GM12872 (cell line): ENCODE measurements around the gene NAV2.

Experiments
- TF ChIP-seq, protein P1 (sequence below): IDR thresholded peaks from 3 replicates; pipeline ENCODE4 v1.5.1; 2011; ENCODE audit warnings: low read depth, mild to moderate bottlenecking, low read length, moderate library complexity; ENCODE audit not compliant: insufficient read depth

NAV2 gene

DNA sequence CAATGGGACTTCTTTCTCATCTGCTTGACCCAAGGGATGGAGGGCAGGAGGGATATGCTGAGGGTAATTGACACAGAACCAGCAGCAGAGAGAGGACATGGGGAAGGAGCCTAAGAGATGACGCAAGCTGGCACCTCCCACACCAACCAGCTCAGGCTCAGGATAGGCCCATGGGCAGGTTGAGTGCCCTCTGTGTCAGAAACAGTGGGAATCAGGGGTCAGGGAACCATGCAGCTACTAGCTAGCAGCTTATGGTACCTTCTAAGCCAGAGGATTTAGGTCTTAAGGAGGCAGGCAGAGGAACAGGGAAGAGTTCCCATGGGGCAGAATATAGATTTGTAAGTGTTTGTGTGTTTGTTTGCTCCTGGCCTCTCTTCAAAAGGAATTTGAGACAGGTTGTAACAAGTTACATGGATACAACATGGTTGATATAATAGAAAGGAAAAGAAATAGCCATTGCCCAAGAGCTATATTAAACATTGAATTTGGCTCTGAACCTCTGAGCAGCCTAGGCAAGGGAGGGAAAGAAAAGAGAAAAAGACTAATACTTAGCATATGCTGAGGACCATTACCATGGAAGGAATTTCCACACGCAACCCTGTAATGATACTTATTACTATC lies 39.9 kb upstream of the NAV2 start:
- TF ChIP-seq, protein P1, sequence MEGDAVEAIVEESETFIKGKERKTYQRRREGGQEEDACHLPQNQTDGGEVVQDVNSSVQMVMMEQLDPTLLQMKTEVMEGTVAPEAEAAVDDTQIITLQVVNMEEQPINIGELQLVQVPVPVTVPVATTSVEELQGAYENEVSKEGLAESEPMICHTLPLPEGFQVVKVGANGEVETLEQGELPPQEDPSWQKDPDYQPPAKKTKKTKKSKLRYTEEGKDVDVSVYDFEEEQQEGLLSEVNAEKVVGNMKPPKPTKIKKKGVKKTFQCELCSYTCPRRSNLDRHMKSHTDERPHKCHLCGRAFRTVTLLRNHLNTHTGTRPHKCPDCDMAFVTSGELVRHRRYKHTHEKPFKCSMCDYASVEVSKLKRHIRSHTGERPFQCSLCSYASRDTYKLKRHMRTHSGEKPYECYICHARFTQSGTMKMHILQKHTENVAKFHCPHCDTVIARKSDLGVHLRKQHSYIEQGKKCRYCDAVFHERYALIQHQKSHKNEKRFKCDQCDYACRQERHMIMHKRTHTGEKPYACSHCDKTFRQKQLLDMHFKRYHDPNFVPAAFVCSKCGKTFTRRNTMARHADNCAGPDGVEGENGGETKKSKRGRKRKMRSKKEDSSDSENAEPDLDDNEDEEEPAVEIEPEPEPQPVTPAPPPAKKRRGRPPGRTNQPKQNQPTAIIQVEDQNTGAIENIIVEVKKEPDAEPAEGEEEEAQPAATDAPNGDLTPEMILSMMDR: no peak

DNA sequence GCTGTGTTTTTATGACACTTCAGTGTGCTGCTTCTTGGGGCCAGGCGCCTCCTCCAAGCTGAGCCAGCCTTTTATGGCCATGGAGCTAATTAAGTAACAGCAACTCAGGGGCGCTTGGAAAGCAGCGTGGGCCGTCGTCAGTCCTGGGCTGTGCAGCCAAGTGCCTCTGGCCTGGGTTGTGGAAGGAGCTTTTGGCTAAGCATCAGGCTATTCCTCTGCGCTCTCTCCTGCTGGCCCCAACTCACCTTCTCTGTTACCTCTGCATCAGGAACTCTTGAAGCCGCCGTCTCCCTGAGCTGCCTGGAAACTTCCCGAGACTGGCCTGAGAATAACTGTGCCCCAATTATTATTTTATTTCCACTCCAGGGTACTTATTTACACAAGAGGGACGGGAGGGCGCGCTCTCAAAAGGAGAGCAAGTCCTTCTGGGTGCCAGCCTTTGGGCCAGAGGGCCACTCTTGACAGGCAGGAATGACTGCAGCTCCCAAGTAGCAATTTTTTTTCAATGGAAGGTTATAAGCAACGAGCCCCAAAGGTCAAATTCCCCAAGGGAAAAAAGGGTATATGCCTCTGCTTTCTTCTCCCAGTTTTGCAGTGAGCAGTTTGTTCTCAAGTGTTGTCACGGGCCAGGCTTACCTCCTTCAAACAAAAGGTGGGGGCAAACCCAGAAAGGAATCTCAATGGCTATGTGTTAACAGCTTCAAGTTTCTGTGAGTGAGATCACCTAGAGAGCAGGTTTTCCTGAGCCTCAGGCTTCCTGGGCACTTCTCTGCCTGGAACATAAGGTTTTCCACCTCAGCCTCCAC lies 38.5 kb upstream of the NAV2 start:
- TF ChIP-seq, protein P1: no peak

DNA sequence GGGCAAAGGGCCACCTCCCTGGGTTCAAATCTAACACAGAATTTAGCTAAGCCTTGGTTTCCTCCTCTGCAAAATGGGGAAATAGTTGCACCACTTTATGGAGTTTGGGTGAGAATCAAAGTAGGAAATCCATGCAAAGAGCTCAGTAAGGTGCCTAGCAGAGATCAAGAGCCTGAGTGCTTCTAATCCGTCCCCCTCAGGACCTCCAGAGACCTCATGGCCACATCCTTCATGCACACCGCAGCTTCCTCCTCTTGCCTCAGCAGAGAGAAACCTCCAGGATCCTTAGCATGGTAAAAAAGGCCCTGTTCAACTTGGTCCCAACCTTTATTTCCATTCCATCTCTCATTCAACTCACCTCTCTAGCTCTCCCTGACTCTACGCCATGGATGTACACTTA lies 37.8 kb upstream of the NAV2 start:
- TF ChIP-seq, protein P1: no peak

DNA sequence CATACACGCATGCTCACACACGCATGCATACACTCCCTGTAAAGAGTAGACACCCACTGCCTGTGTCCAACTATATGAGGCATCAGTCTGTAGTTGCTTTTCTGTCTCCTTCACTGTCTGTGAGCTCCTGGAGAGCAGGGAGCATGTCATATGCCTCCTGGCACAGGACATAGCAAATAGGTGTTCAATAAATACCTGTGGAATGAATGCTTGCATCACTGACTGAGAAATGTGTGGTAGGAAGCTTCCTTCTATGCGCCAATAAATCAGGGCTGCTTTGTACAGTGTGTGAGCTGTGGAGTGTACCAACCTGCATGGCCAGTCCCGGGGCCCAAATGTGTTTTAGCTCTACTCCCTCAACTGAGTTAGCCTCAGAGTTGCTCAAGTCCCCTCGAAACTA lies 37.2 kb upstream of the NAV2 start:
- TF ChIP-seq, protein P1: no peak

DNA sequence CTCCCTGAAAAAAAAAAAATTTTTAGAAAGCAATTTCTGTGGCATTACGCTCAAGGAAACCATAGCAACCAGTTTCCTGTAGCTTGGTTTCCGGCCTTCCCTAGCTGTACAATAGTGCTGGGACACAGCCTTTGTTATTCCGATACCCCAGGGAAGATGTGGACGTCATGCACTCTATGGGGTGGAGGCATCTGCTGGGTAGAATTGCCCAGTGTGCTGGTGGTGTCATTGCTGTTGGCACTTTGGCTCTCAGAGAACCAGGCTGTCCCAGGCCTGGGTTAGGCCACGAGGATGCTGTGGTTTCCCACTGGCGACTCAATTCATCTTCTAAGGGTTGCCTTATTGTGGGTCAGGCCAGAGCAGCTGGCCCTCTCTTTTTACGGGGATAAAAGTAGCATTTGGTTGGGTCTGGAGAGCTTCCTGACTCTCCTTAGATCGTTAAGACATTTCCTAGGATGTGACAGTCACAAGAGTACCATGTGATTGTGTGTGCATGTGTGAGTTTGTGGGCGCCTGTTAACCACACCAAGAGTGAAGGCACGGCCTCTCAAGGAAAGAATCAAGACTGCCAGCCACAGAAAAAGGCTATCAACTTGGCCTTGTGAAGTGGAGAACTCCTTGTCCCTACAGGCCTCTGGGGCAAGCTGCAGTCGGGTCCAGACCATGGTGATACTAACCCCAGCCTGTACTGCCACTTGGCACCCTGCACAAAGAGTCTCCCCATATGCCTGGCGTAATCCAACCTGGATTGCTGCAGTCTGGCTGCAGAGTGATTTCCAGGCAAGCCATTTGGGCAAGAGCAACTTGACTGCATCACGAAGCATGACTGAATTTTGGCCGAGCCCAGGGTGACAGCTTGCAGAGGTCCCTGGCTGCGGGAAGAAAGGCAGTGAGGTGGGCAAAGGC lies 35.9 kb upstream of the NAV2 start:
- TF ChIP-seq, protein P1: no peak

DNA sequence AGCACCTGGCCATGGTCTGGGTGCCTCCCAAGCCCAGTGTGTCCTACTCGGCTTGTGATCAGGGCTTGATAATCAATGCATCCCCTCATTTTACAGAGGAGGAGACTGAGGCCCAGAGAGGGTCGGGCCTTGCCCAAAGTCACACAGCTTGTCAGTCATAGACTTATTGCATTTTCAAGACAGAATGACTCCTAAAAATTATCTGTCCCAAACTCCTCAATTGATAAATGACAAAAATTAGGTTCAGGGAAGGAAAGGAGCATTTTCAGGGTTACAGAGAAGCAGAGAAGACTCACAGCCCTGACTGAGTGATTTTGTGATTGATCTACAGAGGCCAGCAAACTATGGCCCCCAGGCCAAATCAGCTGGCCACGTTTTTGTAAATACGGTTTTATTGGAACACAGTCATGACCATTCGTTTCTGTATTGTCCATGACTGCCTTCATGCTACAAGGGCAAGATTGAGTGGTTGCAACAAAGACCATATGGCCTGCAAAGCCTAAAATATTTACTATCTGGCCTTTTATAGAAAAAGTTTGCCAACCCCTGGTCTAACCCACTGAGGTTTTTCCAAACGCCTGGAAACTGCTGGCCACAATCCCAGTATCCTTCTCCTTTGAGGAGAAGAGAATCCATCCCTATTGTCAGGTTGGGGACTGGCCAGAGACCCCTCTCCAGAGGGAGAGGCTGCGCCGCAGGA lies 35.1 kb upstream of the NAV2 start:
- TF ChIP-seq, protein P1: no peak
